Stimulated activated CD4-positive, alpha-beta T cell treated with anti-CD3 and anti-CD28 coated beads, Interleukin-2, amount 100 ng/mL, for 24 hours (primary cell): ENCODE data around the gene EPB41L4B.
A peak's percentile ranks its signal among the peaks of the same experiment; 100 is the strongest.

Experiments used
- DNase-seq, 2 donors: peaks; one replicate each; pipeline ENCODE4 v3.0.0-alpha.2; 2020

Gene EPB41L4B

GRCh38 chr9:109267555-109267954 lies 53.3 kb downstream of the EPB41L4B start:
- DNase-seq, result no peak

- no peak for DNase-seq
Measured at GRCh38 chr9:109264877-109265587, 55.8 kb downstream of the EPB41L4B start.

DNA sequence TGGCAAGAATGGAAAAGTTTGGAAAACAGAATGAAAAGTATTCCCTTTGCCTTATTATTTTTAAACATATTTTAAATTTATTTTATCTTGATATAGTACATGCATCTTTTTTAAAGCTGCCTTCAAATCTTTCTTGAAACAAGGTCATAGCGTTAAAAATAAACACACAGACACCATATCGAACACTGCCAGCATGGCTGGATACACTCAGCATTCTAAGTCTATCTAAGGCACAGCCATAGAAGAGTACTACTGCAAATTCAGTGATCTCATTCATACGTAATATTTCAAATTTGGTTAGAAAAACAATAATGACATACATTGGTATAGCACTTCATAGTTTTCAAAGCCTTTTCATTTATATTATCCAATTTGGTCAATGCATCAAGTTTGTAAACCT lies 57.5 kb downstream of the EPB41L4B start:
- DNase-seq, result no peak

DNA sequence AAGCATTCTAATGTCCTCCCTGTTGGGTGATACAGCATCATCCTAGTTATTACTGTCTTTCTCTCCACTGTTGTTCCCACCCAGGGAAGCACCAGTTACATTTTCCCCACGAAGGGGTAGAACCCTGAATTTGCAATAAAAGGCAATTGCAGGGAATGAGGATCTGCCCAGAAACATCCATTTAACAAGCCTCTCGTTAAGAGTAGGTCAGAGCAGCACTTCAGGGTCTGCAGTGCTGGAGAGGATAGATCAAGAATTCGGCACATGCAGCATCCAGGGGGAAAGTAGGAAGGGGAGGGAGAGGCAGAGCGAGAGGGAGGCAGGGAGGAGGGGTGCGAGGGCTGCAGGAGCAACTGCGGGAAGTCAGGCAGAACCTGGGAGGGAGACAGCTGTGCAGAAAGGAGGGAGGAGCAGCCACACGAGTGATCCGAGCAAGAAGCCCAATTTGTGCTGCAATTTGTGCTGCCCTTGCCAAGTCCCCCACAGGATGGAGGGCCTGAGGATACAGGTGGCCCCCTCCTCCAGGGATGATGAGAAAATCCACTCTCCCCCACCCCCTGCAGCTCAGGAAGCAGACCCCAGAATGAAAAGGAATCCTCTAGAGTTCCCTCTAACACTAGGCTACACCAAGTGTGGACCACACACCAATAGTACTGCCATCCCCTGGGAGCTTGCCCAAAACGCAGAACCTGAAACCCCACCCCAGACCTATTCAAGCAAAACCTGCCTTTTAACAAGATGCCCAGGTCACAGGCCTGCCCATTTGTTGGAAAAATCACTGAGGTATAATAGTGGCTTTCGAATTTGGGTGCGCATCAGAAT lies 62.2 kb downstream of the EPB41L4B start:
- DNase-seq, result no peak

DNA sequence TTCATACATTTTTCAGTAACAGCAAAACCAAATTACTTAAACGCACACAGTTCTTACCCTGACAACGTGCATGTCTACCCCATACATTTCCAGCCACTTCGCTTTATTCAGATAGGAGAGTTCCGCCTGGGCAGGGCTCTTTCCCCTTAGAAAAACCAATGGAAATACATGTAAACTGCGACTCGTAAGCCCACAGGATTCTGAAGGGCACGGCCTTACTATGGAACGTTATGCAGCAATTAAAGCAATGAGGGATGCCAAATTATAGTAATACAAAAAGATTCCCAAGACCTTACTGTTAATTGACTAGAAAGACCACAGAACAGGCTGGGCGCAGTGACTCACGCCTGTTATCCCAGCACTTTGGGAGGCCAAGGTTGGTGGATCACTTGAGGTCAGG lies 64.5 kb downstream of the EPB41L4B start:
- no peak for DNase-seq

DNA sequence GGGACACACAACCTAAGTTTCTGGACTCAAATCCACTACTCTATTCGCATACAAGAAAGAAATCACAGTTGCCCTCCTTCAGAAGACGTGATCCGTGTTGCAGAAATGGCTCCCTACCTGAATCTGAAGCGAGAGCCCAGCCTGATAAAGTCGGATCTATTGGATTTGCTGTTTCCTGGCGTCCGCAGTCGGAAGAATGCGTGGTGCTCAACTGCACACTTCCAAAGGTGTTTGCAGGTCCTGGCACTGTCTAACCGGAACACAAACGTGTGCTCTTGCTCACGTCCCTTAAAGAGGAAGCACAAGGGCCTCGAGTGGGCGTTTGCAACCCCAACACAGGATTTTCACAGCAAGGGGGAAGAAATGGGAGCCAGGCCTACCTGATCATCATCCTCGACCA lies 65.5 kb downstream of the EPB41L4B start:
- no peak for DNase-seq

GRCh38 chr9:109254317-109254716 lies 66.5 kb downstream of the EPB41L4B start:
- no peak for DNase-seq

DNA sequence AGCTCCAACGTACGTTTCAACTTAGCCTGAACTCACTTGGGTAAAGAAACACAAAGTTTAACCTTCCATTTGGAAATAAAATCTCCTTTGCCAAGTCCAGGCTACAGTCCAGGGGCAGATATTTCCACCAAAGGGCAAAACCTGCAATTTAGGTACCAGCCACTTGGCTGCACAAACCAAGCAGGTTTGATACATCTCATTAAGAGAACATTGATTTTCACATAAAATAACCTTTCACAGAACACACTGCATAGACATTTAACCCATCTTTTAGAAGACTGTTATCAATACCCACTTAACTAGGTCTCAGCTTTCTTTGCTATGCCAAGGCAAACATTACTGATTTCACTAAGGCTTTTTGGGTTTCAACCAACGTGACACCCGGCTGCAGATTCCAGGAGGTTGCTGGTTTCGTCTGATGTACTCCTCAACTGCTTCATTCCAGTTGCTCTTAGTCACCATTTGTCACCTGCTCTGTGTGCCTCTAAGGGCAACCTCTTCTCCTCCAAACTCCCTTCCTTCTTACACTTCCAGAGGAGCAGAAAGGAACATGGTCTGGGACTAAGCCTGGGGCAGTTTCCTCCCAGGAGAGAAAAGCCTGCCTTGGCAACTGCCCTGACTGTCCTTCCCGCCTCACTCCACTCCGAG lies 67.1 kb downstream of the EPB41L4B start:
- no peak for DNase-seq

DNA sequence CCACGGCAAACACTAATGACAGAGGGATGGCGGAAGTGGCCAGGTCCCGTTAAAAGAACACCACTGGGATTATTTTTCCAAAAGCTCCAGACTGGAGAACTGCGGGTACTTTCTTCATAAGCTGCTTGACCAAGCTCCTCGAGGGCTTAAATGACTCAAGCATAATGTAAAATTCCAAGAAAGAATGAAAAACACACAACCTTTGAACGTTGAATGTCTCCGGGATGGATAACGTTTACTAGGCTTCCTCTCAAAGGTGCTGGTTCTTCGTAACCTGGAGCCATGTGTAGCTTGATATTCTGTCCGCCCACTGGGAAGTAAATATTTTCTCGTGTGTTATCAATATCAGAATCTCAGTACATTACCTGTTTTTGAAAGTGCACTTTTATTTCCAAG lies 67.6 kb downstream of the EPB41L4B start:
- DNase-seq, result no peak

- DNase-seq, result no peak
Measured at GRCh38 chr9:109252291-109252690, 68.6 kb downstream of the EPB41L4B start.

- no peak for DNase-seq
Measured at GRCh38 chr9:109251776-109252106, 69.1 kb downstream of the EPB41L4B start.

DNA sequence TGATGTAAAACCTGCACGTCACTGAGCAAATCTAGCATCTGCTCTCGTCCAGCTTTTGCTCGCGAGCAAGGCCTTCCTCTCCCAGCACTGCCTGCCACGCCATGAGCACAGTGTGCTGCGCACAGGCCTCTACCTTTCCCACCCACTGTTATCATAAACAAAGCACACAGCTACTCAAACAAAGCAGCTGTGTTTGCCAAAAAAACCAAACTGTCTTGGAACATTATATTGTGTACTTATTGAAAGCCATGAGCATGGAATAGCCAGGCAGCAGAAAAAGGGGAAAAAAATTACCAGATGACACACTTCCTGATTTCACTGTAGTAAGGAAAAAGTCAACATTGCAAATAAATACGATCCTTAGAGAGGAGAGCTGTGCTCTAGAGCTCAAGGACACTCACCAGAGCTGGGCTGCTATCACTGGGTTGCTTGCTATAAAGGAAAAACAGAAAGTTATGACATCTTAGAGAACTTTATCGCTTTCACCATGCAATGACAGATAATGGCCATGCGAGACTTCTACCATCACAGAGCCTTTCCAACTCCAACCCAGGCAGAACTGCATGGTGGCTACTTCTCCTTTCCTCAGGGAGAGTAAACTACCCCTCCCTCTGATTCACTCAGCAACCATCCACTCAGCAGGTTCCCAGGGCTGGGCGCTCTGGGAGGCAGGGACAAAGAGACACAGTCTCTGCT lies 69.6 kb downstream of the EPB41L4B start:
- DNase-seq, result no peak

GRCh38 chr9:109250771-109251079 lies 70.1 kb downstream of the EPB41L4B start:
- no peak for DNase-seq

- DNase-seq, result no peak
Measured at GRCh38 chr9:109250311-109250741, 70.5 kb downstream of the EPB41L4B start.

DNA sequence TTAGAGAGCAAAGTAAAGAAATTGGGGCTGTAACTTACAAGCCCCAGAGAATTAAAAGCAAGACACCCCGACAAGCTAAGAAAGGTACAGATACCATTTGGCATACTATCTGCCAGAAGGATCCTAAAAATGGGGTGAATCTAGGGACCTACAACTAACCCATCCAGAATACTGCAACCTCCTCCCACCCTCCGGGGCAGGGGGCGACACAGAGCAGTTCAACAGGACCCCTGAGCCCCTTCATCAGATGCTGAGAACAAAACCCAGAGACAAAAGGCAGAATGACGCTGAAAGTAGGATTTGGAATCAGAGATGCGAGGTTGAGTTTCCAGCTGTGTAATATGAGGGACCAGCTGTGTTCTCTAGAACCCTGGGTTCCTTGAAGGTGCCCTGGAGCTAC lies 71.2 kb downstream of the EPB41L4B start:
- no peak for DNase-seq

- DNase-seq, result no peak
Measured at GRCh38 chr9:109248133-109248581, 72.7 kb downstream of the EPB41L4B start.

DNA sequence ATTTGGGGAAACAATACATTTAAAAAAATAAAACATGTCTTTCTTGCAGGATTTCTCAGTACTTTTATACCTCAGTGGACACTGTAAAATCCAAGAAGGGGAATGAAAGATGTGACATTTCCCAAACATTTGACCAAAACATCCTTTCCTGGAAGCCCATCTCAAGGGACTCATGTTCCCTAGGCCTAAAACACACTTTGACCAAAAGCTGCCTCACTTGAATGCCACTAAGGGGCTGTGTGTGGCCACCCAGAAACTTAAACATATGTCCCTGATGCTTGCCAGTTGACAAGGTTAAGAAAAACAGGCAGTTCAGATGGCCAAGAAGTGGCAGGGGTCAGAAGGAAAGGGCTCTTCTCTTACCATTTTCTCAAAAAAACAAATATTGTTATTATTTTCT lies 73.6 kb downstream of the EPB41L4B start:
- DNase-seq, result no peak

- DNase-seq, result no peak
Measured at GRCh38 chr9:109246533-109246932, 74.3 kb downstream of the EPB41L4B start.

- no peak for DNase-seq
Measured at GRCh38 chr9:109245310-109245897, 75.5 kb downstream of the EPB41L4B start.

DNA sequence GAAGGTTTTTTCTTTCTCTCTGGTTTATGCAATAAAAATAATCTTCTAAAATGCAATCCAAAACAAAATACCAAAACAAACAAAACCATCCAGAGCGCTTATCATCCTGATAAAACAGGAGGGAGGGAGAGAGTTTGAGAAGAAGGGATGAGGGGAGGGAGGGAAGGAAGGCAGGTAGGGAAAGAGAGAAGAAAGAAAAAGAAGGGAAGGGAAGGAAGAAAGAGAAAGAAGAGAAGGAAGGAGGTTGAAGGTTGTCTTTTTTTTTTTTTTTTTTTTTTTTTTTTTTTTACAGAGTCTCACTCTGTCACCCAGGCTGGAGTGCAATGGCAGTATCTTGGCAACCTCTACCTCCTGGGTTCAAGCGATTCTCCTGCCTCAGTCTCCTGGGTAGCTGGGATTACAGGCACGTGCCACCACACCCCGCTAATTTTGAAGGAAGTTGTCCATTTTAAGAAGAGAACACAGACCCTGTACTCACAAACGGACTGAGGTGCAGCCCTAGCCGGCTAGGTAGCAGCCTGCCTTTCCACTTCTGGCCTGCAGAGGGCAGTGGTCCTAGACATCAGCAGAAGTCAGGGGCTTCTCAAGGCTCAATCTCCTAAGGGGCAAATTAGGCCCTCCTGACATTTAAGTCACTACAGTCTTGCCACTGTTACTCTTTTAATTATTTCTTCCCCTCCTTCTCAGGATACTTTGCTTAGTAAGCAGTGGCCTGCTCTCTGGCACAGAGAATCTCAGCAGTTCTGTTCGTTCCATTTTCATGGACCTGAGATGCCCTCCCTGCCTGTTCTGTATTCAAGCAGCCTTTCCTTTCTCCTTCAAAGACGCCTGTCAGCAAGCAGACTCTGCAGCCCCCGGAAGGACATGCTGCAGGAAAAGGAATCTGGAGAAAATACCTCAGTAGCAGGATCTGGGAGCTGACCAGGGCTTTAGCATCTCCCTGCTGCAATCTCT lies 76.4 kb downstream of the EPB41L4B start:
- DNase-seq, result peak; percentile 67 to 74

- DNase-seq, result no peak
Measured at GRCh38 chr9:109242741-109243140, 78.1 kb downstream of the EPB41L4B start.

DNA sequence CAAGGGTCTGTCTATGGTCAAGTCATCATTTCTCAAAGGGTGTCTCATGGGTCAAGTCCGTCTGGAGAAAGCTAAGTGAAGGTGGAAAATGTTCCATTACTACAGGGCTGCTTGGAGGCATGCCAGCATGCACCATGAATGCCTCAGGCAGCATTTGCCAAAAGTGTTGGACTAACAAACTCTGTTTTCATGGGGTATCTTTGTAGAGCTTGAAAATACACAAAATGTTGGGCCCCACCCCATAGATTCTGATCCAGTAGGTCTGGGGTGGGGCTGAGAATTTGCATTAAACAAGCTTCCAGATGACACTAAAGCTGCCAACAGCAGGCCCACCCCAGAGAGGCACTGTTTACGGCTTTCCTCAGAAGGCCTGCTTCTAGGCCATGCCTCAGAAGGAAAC lies 78.8 kb downstream of the EPB41L4B start:
- DNase-seq, result no peak
